ENCODE data around the gene UEVLD. TPM values are rescaled to one million over a fixed set of nuclear protein-coding genes. Genes with fewer than 3 reads are reported as not detected.

The UEVLD gene
- total RNA-seq, 1 donor: 4.6 TPM

DNA sequence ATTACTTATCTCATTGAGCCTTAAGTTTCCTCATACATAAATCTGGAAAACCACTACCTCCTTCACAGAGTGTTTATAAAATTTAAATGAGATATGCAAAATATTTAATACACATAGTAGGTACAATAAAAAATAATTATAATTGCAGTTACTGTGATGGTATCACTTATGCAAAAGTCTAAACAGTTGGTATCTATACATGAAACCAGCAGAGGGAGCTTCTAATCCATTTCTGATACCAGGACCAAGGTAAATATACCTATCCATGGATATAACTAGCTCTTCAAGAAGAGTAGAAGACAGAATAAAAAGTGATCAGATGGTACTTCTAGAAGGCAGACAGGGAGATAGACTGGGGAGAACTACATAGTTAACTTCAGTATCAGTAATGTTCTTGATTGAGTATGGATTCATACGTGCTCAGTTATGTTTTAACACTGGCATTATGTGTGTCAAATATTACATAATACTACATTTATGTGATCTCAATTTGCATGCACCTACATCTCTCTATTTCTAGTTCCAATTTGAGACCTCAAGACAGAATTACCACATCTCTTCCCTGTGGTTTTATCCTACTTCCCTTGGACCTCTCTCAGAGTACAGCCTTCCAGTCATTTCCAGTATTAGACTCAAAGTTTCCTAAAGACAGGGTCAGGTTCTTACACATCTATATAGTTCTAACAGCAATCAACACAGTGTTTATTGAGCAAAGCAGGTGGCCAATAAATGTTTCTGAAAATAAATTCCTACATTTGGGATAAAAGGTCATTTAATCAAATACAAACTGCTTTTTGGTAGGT, 48.1 kb downstream of the UEVLD start:
- H3K4me1 ChIP-seq (ENCODE audit: insufficient read depth, low read length): no peaks in the 10 kb centered on the region
- no peak overlapping the region for H3K4me3 ChIP-seq (ENCODE audit: low read length)
- H3K27me3 ChIP-seq (ENCODE audit: insufficient read depth, low read length): no peaks in the 10 kb centered on the region
- no peaks in the 10 kb centered on the region for H3K9me3 ChIP-seq (ENCODE audit: low read depth, low read length)

DNA sequence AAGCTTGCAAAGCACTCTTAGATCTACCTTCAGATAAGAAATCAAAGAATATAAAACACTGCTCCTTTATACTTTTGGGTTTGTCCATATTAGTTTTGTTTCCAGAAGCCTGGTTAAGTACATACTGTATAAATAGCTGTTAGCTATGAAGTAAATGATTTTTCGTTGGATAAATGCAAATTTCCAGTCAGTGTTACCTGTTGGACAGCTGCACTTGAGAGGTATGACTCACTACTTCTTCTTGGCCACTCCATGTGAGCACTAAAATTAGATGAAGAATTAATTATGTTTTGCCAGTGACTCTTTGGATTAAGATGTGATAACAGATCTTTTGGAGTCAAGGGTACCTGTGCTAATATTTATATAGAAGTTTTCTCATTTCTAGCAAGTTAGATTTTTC, 52.3 kb downstream of the UEVLD start:
- Histone ChIP-seq H3K9me3 (ENCODE audit: low read depth, low read length) (no peaks in the 10 kb centered on the region), H3K27me3 (ENCODE audit: insufficient read depth, low read length) (no peaks in the 10 kb centered on the region), H3K4me1 (ENCODE audit: insufficient read depth, low read length) (no peaks in the 10 kb centered on the region), H3K4me3 (ENCODE audit: low read length) (no peak overlapping the region)

- Histone ChIP-seq H3K4me1 (ENCODE audit: insufficient read depth, low read length) (no peaks in the 10 kb centered on the region), H3K4me3 (ENCODE audit: low read length) (no peak overlapping the region), H3K9me3 (ENCODE audit: low read depth, low read length) (no peaks in the 10 kb centered on the region), H3K27me3 (ENCODE audit: insufficient read depth, low read length) (no peaks in the 10 kb centered on the region)
These were observed 54.3 kb downstream of the UEVLD start for GRCh38 chr11:18534245-18534644.

DNA sequence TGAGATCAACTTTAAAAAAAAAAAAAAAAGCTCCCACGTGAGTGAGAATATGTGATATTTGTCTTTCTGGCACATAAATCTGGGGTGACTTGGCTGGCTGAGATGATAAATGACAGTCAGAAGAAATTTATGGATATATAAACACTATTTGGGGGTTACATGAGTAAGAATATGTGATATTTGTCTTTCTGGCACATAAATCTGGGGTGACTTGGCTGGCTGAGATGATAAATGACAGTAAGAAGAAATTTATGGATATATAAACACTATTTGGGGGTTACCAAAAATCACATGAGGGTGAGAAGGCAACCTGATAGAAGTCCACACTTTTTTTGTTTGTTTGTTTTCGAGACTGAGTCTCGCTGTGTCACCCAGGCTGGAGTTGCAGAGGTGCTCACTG, 55.2 kb downstream of the UEVLD start:
- Histone ChIP-seq H3K27me3 (ENCODE audit: insufficient read depth, low read length) (no peaks in the 10 kb centered on the region), H3K4me3 (ENCODE audit: low read length) (no peak overlapping the region), H3K4me1 (ENCODE audit: insufficient read depth, low read length) (no peaks in the 10 kb centered on the region), H3K9me3 (ENCODE audit: low read depth, low read length) (no peaks in the 10 kb centered on the region)

DNA sequence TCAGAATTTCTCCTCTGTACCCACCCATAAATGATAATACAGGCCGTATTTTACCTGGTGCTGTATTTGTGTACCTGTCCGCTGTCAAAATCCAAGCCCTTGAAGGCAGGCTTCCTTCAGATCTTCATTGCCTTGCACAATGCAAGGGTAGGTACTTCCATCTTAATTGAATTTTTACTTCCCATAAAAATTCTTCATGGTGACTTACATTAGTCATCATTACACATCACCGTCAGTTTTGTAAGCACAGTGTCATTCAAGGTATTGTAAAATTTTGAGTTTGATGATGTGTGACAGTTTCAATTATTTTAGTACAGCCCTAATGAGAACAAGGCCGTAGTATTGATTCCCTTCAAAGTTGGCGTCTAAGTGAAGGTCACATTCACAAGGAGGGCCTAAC, 61.0 kb downstream of the UEVLD start:
- Histone ChIP-seq H3K4me1 (ENCODE audit: insufficient read depth, low read length) (peaks cover 16% of the 10 kb centered on the region), H3K4me3 (ENCODE audit: low read length) (peak overlapping the region; percentile 59), H3K27me3 (ENCODE audit: insufficient read depth, low read length) (no peaks in the 10 kb centered on the region), H3K9me3 (ENCODE audit: low read depth, low read length) (no peaks in the 10 kb centered on the region)

DNA sequence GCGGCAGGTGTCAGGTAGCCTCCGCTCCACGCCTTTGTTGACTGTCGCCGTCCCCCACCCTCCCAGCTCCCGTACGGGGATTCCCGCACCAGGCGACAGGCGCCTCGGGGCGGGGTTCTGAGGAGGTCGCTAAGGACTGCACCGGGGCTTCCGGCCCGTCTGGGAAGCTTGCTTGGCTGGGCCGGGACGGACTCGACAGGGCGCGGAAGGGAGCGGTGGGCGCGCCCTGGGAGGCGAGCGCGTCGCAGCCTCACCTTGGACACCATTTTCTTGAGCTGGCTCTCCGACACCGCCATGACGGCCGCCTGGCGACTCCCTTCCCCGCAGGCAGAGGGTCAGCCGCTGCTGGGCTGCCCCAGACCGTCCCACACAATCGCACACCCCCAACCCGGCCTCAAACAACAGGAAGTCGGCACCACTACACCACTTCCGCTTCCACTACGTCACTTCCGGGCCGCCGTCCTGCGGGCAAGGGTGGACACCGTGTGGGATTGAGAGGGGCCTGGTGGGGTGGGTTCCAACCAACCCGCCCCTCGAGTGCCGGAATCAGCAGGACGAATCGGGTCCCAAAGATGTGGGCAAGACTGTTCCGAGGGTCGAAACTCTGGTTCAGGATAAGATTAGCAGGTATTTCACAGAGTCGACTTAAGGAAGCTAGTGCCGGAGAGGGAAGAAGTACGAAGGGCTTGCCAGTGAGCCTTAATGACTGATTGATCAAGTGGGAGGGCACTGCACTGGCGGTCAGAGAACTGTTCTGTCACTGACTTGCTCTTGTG, 61.8 kb downstream of the UEVLD start, which contains the start of gene TSG101:
TSG101 (minus strand) TSS at position 422 of the 776 bp plus-strand sequence; CDS start at position 296, 126 bp downstream.
- no peaks in the 10 kb centered on the region for H3K27me3 ChIP-seq (ENCODE audit: insufficient read depth, low read length)
- H3K9me3 ChIP-seq (ENCODE audit: low read depth, low read length): no peaks in the 10 kb centered on the region
- peaks cover 16% of the 10 kb centered on the region for H3K4me1 ChIP-seq (ENCODE audit: insufficient read depth, low read length)
- H3K4me3 ChIP-seq (ENCODE audit: low read length): peak within 1 kb of the TSS; percentile 59

DNA sequence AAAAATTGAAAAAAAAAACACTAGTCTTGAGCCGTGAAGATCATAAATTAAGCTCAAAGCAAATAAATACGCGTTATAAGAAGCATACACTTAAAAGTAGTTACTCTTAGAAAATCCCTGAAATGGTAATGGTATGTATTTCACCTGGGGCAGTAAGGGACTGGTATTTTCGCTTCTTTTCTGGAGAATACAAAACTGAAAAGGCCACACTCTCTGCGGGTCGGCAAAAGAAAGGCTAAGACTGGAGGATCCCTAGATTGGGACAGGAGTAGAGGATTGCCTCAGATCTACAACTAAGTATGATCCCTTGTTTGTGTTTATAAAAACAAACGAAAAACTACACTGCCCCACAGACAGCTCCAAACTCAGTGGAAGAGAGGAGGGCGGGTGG, 62.4 kb downstream of the UEVLD start:
- Histone ChIP-seq H3K4me3 (ENCODE audit: low read length) (peak overlapping the region; percentile 59), H3K9me3 (ENCODE audit: low read depth, low read length) (no peaks in the 10 kb centered on the region), H3K4me1 (ENCODE audit: insufficient read depth, low read length) (peaks cover 16% of the 10 kb centered on the region), H3K27me3 (ENCODE audit: insufficient read depth, low read length) (no peaks in the 10 kb centered on the region)

DNA sequence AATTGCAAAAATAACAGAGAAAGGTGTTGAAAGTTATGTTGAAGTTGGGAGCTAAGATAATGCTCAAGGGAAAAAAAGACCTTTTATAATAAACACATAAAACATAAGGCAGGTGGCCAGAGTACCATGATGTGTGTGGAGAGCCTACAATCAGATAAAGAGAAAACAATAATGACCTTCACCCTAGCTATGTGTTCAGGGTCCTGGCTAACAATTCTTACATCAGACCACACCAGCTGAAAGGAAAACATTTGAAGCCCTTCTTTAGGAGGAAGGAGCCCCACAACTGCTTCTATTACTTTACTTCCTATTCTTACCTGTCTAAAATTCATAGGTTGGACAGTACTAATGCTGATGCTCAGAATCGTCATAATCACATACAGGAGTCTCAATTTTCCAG, 64.3 kb downstream of the UEVLD start:
- H3K4me1 ChIP-seq (ENCODE audit: insufficient read depth, low read length): peaks cover 16% of the 10 kb centered on the region
- no peaks in the 10 kb centered on the region for H3K9me3 ChIP-seq (ENCODE audit: low read depth, low read length)
- no peak overlapping the region for H3K4me3 ChIP-seq (ENCODE audit: low read length)
- no peaks in the 10 kb centered on the region for H3K27me3 ChIP-seq (ENCODE audit: insufficient read depth, low read length)

- Histone ChIP-seq H3K27me3 (ENCODE audit: insufficient read depth, low read length) (no peaks in the 10 kb centered on the region), H3K9me3 (ENCODE audit: low read depth, low read length) (no peaks in the 10 kb centered on the region), H3K4me1 (ENCODE audit: insufficient read depth, low read length) (peaks cover 16% of the 10 kb centered on the region), H3K4me3 (ENCODE audit: low read length) (no peak overlapping the region)
These were observed 65.5 kb downstream of the UEVLD start for GRCh38 chr11:18523084-18523483.

GRCh38 chr11:18522388-18522787, 66.1 kb downstream of the UEVLD start:
- no peaks in the 10 kb centered on the region for H3K27me3 ChIP-seq (ENCODE audit: insufficient read depth, low read length)
- H3K9me3 ChIP-seq (ENCODE audit: low read depth, low read length): no peaks in the 10 kb centered on the region
- no peak overlapping the region for H3K4me3 ChIP-seq (ENCODE audit: low read length)
- H3K4me1 ChIP-seq (ENCODE audit: insufficient read depth, low read length): peaks cover 10% of the 10 kb centered on the region

DNA sequence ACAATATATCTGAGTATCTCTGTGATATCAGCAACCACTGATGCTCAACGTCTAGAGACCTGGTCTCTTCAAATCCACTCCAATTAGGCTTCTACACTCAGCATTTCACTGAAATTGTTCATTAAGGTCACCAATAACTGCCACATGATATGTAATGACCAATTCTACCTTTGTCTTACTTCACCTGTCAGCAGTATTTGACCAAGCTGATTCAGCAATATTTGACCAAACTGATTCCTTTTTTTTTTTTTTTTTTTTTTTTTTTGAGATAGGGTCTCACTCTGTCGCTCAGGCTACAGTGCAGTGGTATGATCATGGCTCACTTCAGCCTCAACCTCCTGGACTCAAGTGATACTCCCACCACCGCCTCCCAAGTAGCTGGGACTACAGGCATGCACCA, 67.4 kb downstream of the UEVLD start:
- no peaks in the 10 kb centered on the region for H3K27me3 ChIP-seq (ENCODE audit: insufficient read depth, low read length)
- H3K9me3 ChIP-seq (ENCODE audit: low read depth, low read length): no peaks in the 10 kb centered on the region
- no peak overlapping the region for H3K4me3 ChIP-seq (ENCODE audit: low read length)
- peaks cover 6% of the 10 kb centered on the region for H3K4me1 ChIP-seq (ENCODE audit: insufficient read depth, low read length)

DNA sequence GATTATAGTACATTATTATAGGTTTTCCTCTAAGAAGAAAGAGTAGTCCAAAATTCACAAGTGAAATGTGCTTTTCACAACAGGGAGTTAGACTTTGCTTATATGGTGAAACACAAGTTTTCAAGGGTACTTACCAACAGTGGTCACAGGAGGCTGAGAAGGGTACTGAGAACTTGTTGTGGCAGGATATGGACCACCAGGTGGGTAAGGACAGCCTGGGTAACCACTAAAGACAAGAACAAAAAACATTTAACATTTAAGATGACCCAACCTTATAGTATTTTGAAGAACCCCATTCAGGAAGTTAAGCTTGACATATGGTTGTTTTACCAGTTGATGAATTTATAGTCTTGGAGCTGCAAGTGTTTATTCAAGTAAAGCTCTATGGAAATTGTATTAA, 86.2 kb downstream of the UEVLD start:
- Histone ChIP-seq H3K27me3 (ENCODE audit: insufficient read depth, low read length) (no peaks in the 10 kb centered on the region), H3K9me3 (ENCODE audit: low read depth, low read length) (no peaks in the 10 kb centered on the region), H3K4me1 (ENCODE audit: insufficient read depth, low read length) (no peaks in the 10 kb centered on the region), H3K4me3 (ENCODE audit: low read length) (no peak overlapping the region)

- no peak overlapping the region for H3K4me3 ChIP-seq (ENCODE audit: low read length)
- no peaks in the 10 kb centered on the region for H3K4me1 ChIP-seq (ENCODE audit: insufficient read depth, low read length)
- no peaks in the 10 kb centered on the region for H3K27me3 ChIP-seq (ENCODE audit: insufficient read depth, low read length)
- no peaks in the 10 kb centered on the region for H3K9me3 ChIP-seq (ENCODE audit: low read depth, low read length)
These were observed 86.9 kb downstream of the UEVLD start for GRCh38 chr11:18501629-18502028.

DNA sequence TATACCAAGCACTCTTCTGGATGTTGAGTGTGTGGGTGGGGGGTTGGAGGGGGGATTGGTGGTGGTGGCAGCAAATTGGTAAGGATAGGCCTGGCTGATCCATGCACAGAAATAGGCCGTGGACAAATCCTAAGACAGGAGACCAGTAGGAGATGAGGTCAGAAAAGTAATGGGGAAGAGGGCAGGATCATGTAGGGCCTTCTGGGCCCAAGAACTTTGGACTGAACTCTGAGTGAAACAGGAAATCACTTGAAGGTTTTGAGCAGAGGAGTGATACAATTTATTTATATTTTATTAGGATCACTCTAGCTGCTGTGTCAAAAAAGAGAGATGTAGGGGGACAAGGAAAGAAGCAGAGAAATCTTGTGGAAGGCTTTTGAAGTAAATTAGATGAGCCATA, 90.5 kb downstream of the UEVLD start:
- no peaks in the 10 kb centered on the region for H3K9me3 ChIP-seq (ENCODE audit: low read depth, low read length)
- H3K4me3 ChIP-seq (ENCODE audit: low read length): no peak overlapping the region
- no peaks in the 10 kb centered on the region for H3K4me1 ChIP-seq (ENCODE audit: insufficient read depth, low read length)
- H3K27me3 ChIP-seq (ENCODE audit: insufficient read depth, low read length): no peaks in the 10 kb centered on the region

DNA sequence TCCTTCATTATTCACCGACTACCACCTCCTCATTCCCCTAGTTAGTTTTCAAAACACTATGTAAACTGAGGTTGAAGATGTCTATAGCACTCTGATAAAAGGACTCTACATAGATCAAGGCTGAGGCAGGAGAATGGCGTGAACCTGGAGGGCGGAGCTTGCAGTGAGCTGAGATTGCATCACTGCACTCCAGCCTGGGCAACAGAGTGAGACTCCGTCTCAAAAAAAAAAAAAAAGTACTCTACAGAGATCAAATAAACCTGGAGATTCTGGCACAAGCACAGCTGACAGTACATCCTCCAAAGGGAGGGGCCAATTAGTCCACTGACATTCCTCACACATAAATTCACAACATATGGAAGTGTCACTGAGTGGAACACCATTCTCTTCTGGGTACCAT, 92.8 kb downstream of the UEVLD start:
- no peak overlapping the region for H3K4me3 ChIP-seq (ENCODE audit: low read length)
- no peaks in the 10 kb centered on the region for H3K9me3 ChIP-seq (ENCODE audit: low read depth, low read length)
- H3K27me3 ChIP-seq (ENCODE audit: insufficient read depth, low read length): no peaks in the 10 kb centered on the region
- no peaks in the 10 kb centered on the region for H3K4me1 ChIP-seq (ENCODE audit: insufficient read depth, low read length)
